ENCODE measurements around the gene MYPOP. TPM values are rescaled to one million over a fixed set of nuclear protein-coding genes. Genes with fewer than 3 reads are reported as not detected.
A peak's percentile ranks its signal among the peaks of the same experiment; 100 is the strongest.

The MYPOP gene
- total and polyA plus RNA-seq, 9 of the 15 experiments (the other 6 are each of a cell fraction or from before 2014, with no cell fraction given) = 0.32 to 7.6 (median 1.6) TPM

- TF ChIP-seq, protein P1, sequence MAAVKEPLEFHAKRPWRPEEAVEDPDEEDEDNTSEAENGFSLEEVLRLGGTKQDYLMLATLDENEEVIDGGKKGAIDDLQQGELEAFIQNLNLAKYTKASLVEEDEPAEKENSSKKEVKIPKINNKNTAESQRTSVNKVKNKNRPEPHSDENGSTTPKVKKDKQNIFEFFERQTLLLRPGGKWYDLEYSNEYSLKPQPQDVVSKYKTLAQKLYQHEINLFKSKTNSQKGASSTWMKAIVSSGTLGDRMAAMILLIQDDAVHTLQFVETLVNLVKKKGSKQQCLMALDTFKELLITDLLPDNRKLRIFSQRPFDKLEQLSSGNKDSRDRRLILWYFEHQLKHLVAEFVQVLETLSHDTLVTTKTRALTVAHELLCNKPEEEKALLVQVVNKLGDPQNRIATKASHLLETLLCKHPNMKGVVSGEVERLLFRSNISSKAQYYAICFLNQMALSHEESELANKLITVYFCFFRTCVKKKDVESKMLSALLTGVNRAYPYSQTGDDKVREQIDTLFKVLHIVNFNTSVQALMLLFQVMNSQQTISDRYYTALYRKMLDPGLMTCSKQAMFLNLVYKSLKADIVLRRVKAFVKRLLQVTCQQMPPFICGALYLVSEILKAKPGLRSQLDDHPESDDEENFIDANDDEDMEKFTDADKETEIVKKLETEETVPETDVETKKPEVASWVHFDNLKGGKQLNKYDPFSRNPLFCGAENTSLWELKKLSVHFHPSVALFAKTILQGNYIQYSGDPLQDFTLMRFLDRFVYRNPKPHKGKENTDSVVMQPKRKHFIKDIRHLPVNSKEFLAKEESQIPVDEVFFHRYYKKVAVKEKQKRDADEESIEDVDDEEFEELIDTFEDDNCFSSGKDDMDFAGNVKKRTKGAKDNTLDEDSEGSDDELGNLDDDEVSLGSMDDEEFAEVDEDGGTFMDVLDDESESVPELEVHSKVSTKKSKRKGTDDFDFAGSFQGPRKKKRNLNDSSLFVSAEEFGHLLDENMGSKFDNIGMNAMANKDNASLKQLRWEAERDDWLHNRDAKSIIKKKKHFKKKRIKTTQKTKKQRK (IDR thresholded peaks at IDR 0.05; ENCODE audit: borderline replicate concordance, low read depth, low read length) = no peak
- peak; percentile 80 for TF ChIP-seq PHF20 (IDR thresholded peaks at IDR 0.05; ENCODE audit: partially characterized antibody)
- peak; percentile 73; the same call in 1 of the 2 replicates for TF ChIP-seq FOXK1 (CRISPR knock-in tag; IDR thresholded peaks at IDR 0.05; ENCODE audit: borderline replicate concordance)
- TF ChIP-seq NR3C1 (CRISPR knock-in tag; IDR thresholded peaks at IDR 0.05) = no peak
- TF ChIP-seq RAD21 (CRISPR knock-in tag; conservative IDR thresholded peaks at IDR 0.05 in 1 of 2, IDR thresholded peaks at IDR 0.05 in 1 of 2) = peak; percentile 81 to 89
- no peak for TF ChIP-seq JUNB (CRISPR knock-in tag; conservative IDR thresholded peaks at IDR 0.05)
- TF ChIP-seq, protein P2, sequence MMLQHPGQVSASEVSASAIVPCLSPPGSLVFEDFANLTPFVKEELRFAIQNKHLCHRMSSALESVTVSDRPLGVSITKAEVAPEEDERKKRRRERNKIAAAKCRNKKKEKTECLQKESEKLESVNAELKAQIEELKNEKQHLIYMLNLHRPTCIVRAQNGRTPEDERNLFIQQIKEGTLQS (IDR thresholded peaks at IDR 0.05) = no peak
- TF ChIP-seq, protein P2 (CRISPR knock-in tag; conservative IDR thresholded peaks at IDR 0.05) = no peak
- TF ChIP-seq, protein P3, sequence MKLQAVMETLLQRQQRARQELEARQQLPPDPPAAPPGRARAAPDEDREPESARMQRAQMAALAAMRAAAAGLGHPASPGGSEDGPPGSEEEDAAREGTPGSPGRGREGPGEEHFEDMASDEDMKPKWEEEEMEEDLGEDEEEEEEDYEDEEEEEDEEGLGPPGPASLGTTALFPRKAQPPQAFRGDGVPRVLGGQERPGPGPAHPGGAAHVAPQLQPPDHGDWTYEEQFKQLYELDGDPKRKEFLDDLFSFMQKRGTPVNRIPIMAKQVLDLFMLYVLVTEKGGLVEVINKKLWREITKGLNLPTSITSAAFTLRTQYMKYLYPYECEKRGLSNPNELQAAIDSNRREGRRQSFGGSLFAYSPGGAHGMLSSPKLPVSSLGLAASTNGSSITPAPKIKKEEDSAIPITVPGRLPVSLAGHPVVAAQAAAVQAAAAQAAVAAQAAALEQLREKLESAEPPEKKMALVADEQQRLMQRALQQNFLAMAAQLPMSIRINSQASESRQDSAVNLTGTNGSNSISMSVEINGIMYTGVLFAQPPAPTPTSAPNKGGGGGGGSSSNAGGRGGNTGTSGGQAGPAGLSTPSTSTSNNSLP (IDR thresholded peaks at IDR 0.05; ENCODE audit: borderline replicate concordance, low read depth, low read length) = no peak
- no peak for TF ChIP-seq GTF2E2 (tag; IDR thresholded peaks at IDR 0.05)
- TF ChIP-seq PCBP1 (IDR thresholded peaks at IDR 0.05; ENCODE audit: low read depth, low read length, poor library complexity, severe bottlenecking) = no peak
- TF ChIP-seq BACH1 (tag; IDR thresholded peaks at IDR 0.05) = no peak
- TF ChIP-seq, protein P4, sequence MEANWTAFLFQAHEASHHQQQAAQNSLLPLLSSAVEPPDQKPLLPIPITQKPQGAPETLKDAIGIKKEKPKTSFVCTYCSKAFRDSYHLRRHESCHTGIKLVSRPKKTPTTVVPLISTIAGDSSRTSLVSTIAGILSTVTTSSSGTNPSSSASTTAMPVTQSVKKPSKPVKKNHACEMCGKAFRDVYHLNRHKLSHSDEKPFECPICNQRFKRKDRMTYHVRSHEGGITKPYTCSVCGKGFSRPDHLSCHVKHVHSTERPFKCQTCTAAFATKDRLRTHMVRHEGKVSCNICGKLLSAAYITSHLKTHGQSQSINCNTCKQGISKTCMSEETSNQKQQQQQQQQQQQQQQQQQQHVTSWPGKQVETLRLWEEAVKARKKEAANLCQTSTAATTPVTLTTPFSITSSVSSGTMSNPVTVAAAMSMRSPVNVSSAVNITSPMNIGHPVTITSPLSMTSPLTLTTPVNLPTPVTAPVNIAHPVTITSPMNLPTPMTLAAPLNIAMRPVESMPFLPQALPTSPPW (CRISPR knock-in tag; IDR thresholded peaks at IDR 0.05) = peak; percentile 99
- TF ChIP-seq GTF2A2 (tag; IDR thresholded peaks at IDR 0.05) = no peak
- TF ChIP-seq CBX3 (IDR thresholded peaks at IDR 0.05; ENCODE audit: borderline replicate concordance in 1 of 2, low read length in 2 of 2) = peak in 1 of 2 experiments; percentile 79; a peak in 1 of 3 replicates
- peak; percentile 38; the same call in 1 of the 2 replicates for TF ChIP-seq ZNF263 (CRISPR knock-in tag; IDR thresholded peaks at IDR 0.05; ENCODE audit: borderline replicate concordance)
- TF ChIP-seq MITF (IDR thresholded peaks at IDR 0.05) = no peak
- peak; percentile 83 for TF ChIP-seq NFIC (IDR thresholded peaks at IDR 0.05)
Observed at GRCh38 chr19:45863840-45864628, 38.4 kb downstream of the MYPOP start, which contains the start of gene FOXA3 (continued).
